Measurements from ENCODE around the gene TNFAIP8. TPM values are rescaled to one million over a fixed set of nuclear protein-coding genes. Genes with fewer than 3 reads are reported as not detected.

The TNFAIP8 gene
- total and polyA plus RNA-seq, 2 donors (not counting 1 experiment from before 2014, with no cell fraction given), result 36.7 to 37.7 TPM

DNA sequence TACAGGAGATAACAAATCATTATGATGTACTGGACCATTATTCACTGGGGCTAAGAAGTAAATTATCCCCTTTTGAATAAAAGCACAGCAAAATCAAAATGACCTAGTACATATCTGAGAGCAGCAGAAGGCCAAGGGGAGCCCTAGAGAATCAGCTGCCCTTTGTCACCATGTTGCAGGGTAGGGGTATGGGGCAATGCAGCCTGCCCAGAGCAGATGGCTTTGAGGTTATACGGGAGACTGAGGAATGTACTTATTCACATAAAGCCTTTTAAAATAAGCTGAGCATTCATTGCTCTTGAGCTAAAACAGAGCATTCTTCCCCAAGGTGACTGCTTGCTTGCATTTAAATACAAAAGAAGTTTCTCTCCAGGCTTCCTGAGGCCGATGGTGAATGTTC lies 2.6 kb upstream of the TNFAIP8 start:
- no peaks in the 10 kb centered on the region for H3K9me3 ChIP-seq (ENCODE audit: control insufficient read depth, insufficient read depth, low read depth, low read length)
- no peak overlapping the region for H3K4me3 ChIP-seq (replicated peaks in 1 of 4; ENCODE audit: control extremely low read depth in 1 of 4, insufficient read depth in 1 of 4, low read depth in 3 of 4, low read length in 4 of 4)
- TF ChIP-seq EZH2 (IDR thresholded peaks at IDR 0.05; ENCODE audit: low read length, missing control alignments), result no peak
- TF ChIP-seq, protein P1, sequence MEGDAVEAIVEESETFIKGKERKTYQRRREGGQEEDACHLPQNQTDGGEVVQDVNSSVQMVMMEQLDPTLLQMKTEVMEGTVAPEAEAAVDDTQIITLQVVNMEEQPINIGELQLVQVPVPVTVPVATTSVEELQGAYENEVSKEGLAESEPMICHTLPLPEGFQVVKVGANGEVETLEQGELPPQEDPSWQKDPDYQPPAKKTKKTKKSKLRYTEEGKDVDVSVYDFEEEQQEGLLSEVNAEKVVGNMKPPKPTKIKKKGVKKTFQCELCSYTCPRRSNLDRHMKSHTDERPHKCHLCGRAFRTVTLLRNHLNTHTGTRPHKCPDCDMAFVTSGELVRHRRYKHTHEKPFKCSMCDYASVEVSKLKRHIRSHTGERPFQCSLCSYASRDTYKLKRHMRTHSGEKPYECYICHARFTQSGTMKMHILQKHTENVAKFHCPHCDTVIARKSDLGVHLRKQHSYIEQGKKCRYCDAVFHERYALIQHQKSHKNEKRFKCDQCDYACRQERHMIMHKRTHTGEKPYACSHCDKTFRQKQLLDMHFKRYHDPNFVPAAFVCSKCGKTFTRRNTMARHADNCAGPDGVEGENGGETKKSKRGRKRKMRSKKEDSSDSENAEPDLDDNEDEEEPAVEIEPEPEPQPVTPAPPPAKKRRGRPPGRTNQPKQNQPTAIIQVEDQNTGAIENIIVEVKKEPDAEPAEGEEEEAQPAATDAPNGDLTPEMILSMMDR (conservative IDR thresholded peaks at IDR 0.05 in 1 of 2, IDR thresholded peaks at IDR 0.05 in 1 of 2; ENCODE audit: low read depth in 1 of 2, low read length in 2 of 2), result no peak
- H4K20me1 ChIP-seq (ENCODE audit: control insufficient read depth, extremely low read depth, insufficient read depth, low read length), result no peaks in the 10 kb centered on the region
- no peak for DNase-seq (ENCODE audit: low read depth in 2 of 2)
- H2AFZ ChIP-seq (ENCODE audit: low read length), result no peak overlapping the region
- H3K27me3 ChIP-seq (ENCODE audit: control insufficient read depth, insufficient read depth, low read length), result no peaks in the 10 kb centered on the region
- H3K79me2 ChIP-seq (ENCODE audit: control insufficient read depth, insufficient read depth, low read length), result no peaks in the 10 kb centered on the region
- no peaks in the 10 kb centered on the region for H3K4me1 ChIP-seq (ENCODE audit: control insufficient read depth, extremely low read depth, insufficient read depth, low read length)
- H3K9ac ChIP-seq (ENCODE audit: insufficient read depth, low read length), result no peak overlapping the region
- H3K4me2 ChIP-seq (ENCODE audit: extremely low read depth, insufficient read depth, low read length), result no peak overlapping the region
- no peak overlapping the region for H3K27ac ChIP-seq (ENCODE audit: insufficient read depth, low read length)
- no peaks in the 10 kb centered on the region for H3K36me3 ChIP-seq (ENCODE audit: control insufficient read depth, insufficient read depth, low read length)

DNA sequence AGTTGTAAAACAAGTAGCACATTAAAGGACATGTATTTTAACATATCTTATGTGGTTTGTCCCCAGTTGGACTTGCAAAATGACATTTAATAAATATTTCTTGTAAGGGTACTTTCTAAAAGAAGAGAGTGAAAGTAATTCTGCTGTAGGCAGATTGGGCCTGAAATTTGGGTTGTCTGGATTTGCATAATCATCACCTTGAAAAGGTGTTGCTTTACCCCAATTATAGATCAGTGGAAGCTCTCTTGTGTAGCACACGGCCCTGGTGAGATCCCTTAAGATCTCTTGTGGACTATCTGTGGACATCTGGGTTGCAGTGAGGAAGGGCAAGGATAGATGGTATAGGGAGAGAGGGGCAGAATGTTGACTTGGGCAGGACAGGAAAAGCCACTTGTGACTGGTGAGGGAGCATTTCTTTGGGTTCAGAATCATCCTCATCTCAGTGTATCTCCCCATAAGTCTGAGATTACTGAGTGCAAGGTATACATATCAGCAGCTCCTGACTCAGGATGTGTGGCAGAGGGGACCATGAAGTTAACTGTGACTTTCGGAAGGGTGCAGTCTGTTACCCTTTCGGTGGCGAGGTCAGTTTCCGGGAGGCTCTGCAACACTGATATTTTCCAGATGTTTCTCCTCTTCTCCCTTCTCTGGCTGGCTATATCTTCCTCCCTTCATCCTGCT lies 2.0 kb upstream of the TNFAIP8 start:
- no peaks in the 10 kb centered on the region for H3K36me3 ChIP-seq (ENCODE audit: control insufficient read depth, insufficient read depth, low read length)
- DNase-seq (ENCODE audit: low read depth in 2 of 2), result no peak
- no peak overlapping the region for H3K27ac ChIP-seq (ENCODE audit: insufficient read depth, low read length)
- no peak for TF ChIP-seq EZH2 (IDR thresholded peaks at IDR 0.05; ENCODE audit: low read length, missing control alignments)
- TF ChIP-seq, protein P1 (conservative IDR thresholded peaks at IDR 0.05 in 1 of 2, IDR thresholded peaks at IDR 0.05 in 1 of 2; ENCODE audit: low read depth in 1 of 2, low read length in 2 of 2), result no peak
- no peaks in the 10 kb centered on the region for H3K9me3 ChIP-seq (ENCODE audit: control insufficient read depth, insufficient read depth, low read depth, low read length)
- H3K4me1 ChIP-seq (ENCODE audit: control insufficient read depth, extremely low read depth, insufficient read depth, low read length), result no peaks in the 10 kb centered on the region
- H3K4me2 ChIP-seq (ENCODE audit: extremely low read depth, insufficient read depth, low read length), result no peak overlapping the region
- H2AFZ ChIP-seq (ENCODE audit: low read length), result no peak overlapping the region
- no peak overlapping the region for H3K4me3 ChIP-seq (replicated peaks in 1 of 4; ENCODE audit: control extremely low read depth in 1 of 4, insufficient read depth in 1 of 4, low read depth in 3 of 4, low read length in 4 of 4)
- H3K27me3 ChIP-seq (ENCODE audit: control insufficient read depth, insufficient read depth, low read length), result no peaks in the 10 kb centered on the region
- no peaks in the 10 kb centered on the region for H4K20me1 ChIP-seq (ENCODE audit: control insufficient read depth, extremely low read depth, insufficient read depth, low read length)
- no peak overlapping the region for H3K9ac ChIP-seq (ENCODE audit: insufficient read depth, low read length)
- H3K79me2 ChIP-seq (ENCODE audit: control insufficient read depth, insufficient read depth, low read length), result no peaks in the 10 kb centered on the region

DNA sequence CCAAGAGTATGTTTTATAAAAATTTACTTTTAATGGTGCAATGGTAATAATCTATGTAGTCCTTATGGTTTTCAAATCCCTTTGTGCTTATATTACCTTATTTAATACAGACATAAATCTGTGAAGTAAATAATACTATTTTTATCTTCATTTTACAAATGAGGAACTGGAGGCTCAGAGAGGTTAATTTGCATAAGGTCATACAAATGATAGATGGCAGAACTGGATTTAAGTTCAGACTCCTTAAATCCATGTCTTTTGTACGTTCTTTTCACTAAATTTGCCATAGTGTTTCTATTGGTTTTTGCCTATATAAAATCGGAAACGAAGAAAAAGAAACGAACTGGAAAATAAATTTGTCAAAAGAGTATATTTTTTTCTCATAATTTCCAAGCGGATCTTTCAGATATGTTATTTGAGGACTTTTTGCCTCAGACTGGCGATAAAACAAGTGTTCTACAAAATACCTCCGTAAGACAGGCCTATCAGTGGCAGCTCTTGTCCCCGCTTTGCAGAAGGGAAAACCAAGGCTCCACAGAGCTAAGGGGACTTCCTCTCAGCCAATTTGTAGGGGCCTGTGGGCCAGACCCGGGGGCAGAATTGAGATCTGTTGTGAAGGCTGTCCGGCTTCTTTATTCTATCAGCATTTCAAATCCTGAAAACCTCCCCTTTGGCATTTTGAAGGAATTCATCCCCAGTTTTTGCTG lies 1.1 kb upstream of the TNFAIP8 start:
- no peaks in the 10 kb centered on the region for H3K27me3 ChIP-seq (ENCODE audit: control insufficient read depth, insufficient read depth, low read length)
- no peaks in the 10 kb centered on the region for H3K36me3 ChIP-seq (ENCODE audit: control insufficient read depth, insufficient read depth, low read length)
- H2AFZ ChIP-seq (ENCODE audit: low read length), result no peak overlapping the region
- no peak overlapping the region for H3K9ac ChIP-seq (ENCODE audit: insufficient read depth, low read length)
- H3K9me3 ChIP-seq (ENCODE audit: control insufficient read depth, insufficient read depth, low read depth, low read length), result no peaks in the 10 kb centered on the region
- no peaks in the 10 kb centered on the region for H4K20me1 ChIP-seq (ENCODE audit: control insufficient read depth, extremely low read depth, insufficient read depth, low read length)
- no peak overlapping the region for H3K27ac ChIP-seq (ENCODE audit: insufficient read depth, low read length)
- DNase-seq (ENCODE audit: low read depth in 2 of 2), result no peak
- no peak overlapping the region for H3K4me3 ChIP-seq (replicated peaks in 1 of 4; ENCODE audit: control extremely low read depth in 1 of 4, insufficient read depth in 1 of 4, low read depth in 3 of 4, low read length in 4 of 4)
- H3K4me1 ChIP-seq (ENCODE audit: control insufficient read depth, extremely low read depth, insufficient read depth, low read length), result no peaks in the 10 kb centered on the region
- H3K4me2 ChIP-seq (ENCODE audit: extremely low read depth, insufficient read depth, low read length), result peak overlapping the region; percentile 84
- TF ChIP-seq EZH2 (IDR thresholded peaks at IDR 0.05; ENCODE audit: low read length, missing control alignments), result no peak
- no peaks in the 10 kb centered on the region for H3K79me2 ChIP-seq (ENCODE audit: control insufficient read depth, insufficient read depth, low read length)
